Esophagus mucosa (tissue), 1 donor: Measurements from ENCODE around the gene MCFD2. TPM values are rescaled to one million over a fixed set of nuclear protein-coding genes. Genes with fewer than 3 reads are reported as not detected.
"Not testable (repeated sequence)": the region's sequence is repeated elsewhere in the genome, so short reads cannot be mapped to it uniquely, and the experiment has no call there.

Experiments used
- ATAC-seq: fragments of 200-7000 bp; cut with Tn5 transposase; one replicate; pipeline ENCODE4 v1.9.1; 2020
- total RNA-seq: library from RNA; stranded (reverse); gene quantifications from one replicate; pipeline ENCODE4 v1.2.4, GENCODE V29; 2023
- donor health status: DM: yes; HTN: yes; CAD: no.

The MCFD2 gene
- total RNA-seq, 1 donor from 2014 or later = 53.3 TPM

DNA sequence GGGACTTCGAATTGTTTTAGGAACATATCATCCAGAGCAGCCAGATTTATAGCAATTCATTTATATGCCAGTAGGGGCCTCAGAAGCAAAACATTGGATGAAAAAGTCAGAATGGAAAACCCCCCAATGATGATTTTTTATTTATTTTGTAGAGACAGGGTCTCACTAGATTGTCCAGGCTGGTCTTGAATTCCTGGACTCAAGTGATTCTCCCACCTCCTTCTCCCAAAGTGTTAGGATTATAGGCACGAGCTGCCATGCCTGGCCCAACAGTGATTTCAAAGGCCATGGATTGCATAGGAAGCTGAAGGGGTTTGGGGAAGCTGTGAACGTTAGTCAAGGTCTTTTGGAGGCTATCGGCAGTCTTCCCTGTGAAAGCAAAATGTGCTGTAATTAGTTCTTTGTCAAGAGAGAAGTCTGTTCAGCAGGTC is 21.9 kb upstream of the MCFD2 start:
- ATAC-seq = no peak

DNA sequence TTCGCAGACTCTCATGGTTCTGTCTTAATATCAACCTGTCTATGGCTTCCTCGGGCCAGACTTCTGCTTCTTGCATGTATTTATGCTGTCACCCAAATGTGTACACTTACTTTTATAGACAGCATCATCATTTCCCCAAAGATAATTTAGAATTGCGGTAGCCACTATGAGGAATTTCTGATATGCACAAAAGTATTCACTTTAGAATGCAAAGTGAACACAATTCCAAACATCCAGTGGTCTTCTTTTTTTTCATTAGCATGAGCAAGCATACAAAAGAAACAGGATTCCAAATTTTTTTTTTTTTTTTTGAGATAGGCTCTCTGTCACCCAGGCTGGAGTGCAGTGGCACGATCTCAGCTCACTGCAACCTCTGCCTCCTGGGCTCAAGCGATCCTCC is 21.0 kb upstream of the MCFD2 start:
- ATAC-seq = no peak

DNA sequence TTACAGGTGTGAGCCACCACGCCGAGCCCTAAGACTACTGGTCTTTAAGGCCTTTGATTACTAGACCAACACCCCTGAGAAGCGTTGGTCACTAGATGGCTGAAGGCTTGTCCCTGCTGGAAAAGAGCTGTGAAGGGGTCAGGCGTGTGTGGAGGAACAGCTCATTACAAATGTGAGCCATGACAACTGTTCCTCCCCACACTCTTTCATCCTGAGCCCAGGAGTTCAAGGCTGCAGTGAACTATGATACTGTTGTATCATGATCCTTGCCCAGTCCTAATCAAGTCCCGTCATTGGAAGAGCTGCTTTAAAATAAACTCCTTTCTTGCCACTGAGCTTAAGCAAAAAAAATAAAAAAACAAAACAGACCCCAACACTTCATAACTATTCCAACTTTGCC is 19.5 kb upstream of the MCFD2 start:
- no peak for ATAC-seq

DNA sequence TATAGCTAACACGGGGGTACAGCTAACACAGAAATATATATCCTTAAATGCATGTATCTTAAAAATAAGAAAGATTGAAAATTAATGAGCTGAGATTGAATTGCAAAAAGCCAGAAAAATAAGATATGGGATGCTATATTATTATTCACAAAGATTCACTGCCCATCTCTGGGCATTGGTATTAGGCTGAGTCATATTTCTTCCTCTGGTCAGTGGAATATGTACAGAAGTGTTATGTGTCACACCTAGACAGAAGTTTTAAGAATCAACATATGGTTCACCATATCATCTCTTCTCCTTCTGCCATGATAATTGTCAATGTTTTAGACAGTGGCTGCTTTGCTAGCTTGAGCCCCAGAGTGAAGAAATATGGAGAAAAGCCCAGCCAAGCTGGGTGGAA is 14.0 kb upstream of the MCFD2 start:
- ATAC-seq = no peak

DNA sequence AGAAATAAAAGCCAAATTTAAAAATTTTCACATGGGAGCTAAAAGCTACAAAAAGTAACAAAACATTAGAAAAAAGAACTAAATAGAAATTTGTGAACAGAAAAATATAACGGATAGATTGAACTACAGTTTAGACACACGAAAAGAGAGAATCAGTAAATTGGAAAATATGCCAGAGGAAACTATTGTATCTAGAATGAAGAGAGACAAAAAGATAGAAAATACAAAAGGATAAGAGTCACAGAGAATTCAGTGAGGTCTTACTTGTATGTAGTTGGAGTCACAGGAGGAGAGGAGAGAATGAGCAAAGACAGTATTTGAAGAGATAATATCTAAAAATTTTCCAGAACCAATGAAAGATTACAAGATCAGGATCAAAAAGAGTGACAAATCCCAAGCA is 11.3 kb upstream of the MCFD2 start:
- no peak for ATAC-seq

DNA sequence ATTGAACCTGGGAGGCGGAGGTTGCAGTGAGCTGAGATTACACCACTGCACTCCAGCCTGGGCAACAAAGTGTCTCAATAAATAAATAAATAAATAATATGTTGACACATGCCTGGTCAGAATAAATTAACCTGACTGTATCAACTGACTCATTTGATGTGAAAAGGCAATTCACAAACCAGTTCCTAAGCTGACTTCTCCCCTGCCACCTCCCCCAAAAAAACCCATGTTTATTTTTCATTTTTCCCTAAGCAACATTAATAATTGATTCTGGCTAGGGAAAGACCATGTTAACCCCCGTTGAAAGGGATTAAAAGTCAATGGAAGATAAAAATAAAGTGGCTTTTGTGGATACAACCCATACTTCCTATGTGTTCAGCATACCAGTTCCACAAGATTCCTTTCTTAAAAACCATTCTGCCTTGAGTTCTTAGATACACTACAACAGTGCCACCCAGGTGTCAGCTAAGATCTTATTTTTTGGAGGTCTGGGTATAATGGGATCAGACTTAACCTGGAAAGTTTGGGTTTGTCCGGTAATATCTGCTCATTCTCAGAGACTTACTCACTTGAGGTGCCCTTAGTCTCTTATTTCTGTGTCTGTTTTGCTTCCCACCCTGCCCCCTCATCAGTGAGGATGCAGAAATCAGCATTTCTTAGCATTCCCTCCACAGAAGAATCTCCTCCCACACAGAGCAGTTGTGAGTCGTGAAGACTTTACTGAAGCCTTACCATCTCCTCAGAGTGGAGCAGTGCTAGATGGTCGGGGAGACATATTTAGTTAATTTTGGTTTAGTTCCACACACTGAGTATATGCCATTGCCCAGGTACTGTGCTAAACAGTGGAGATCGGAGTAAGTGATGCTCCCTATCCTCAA is 10.1 kb upstream of the MCFD2 start:
- ATAC-seq = peak; percentile 78

DNA sequence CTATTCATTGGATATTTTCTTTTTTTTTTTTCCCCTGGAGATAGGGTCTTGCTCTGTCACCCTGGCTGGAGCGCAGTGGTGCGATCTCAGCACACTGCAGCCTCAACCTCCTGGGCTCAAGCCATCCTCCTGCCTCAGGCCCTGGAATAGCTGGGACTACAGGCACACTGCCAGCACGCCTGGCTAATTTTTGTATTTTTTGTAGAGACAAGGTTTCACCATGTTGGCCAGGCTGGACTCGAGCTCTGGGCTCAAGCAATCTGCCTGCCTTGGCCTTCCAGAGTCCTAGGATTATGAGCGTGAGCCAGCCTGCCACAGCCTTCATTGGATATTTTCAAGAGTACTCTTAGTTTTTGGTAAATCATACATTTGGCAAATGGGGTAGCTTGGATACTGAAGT is 9.0 kb upstream of the MCFD2 start:
- no peak for ATAC-seq

DNA sequence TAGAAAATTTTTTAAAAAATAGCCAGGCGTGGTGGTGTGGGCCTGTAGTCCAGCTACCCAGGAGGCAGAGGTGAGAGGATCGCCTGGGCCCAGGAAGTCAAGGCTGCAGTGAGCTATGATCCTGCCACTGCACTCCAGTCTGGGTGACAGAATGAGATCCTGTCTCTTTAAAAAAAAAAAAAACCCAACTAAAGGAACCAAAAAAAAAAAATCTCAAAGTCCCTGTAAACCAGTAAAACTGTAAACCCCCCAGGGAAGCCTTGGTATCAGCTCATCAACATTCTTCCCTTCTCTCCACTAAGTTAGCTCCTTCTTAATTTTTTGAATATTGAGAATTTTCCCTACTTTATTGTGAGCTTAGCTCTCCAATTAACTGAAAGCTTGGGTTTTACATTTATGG is 8.4 kb upstream of the MCFD2 start:
- ATAC-seq = no peak

DNA sequence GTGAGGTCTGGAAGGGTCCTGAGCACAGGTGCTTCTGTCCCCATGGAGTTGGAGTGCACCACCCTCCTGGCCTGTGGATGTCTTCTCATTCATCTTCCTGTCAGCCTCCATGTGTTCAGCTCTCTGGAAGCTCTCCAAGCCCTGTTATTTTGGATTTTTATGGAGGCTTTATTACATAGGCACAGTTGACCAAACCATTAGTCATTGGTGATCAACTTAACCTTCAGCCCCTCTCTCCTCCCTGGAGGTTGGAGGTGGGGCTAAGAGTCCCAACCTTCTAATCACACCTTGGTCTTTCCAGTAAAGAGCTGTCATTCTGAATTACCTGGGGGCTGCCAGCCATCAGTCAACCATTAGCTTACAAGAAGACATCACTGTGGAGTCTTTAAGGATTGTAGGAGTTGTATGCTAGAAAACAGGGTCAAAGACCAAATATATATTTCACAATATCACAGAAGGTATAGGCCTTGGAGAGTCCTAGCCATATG is 7.5 kb upstream of the MCFD2 start:
- no peak for ATAC-seq

DNA sequence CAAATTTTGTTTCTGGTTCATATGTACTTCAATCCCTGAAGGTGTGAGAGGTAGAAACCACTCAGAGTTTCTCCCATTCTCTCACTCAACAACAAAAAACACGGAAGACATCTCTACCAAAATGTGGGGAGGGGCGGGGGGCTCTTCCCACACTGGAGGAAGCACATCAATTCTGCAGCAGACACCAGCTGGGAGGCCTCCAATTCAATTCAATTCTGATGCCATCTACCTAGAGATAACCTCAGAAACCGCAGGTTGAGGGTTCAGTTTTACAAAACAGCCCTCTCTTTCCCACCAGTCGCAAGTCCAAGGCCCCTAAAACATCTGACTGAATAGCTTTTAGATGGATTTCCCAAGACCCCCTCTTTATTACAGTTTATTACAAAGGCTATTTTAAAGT is 7.0 kb upstream of the MCFD2 start:
- ATAC-seq = no peak

DNA sequence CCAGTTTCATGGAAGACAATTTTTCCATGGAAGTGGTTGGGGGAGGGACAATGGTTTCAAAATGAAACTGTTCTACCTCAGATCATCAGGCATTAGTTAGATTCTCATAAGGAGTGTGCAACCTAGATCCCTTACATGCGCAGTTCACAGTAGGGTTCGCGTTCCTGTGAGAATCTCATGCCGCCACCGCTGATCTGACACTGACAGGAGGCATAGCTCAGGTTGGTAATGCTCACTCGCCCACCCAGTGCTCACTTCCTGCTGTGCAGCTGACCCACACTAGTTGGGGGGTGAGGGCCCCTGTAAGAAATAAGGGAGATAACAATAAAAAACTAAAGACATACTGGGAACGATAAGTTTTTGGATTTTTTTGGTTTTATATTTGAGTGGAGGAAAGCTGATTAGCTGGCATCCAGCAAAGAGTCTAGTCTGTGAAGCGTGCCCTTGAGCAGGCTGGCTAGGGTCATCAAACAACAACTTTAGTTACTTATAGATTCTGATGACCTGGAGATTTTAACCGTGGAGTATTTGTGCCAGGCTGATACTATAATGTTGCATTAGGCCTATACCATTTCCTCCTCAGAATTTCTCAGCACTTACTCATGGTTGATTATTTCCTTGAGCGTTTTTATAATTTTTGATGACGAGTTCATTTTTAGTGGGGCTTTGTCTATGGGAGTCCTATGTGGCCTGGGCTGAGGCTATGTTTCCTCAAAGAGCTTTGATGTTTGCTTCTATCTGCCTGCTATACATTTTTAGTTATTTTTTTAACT is 6.3 kb upstream of the MCFD2 start:
- ATAC-seq = peak; percentile 59

DNA sequence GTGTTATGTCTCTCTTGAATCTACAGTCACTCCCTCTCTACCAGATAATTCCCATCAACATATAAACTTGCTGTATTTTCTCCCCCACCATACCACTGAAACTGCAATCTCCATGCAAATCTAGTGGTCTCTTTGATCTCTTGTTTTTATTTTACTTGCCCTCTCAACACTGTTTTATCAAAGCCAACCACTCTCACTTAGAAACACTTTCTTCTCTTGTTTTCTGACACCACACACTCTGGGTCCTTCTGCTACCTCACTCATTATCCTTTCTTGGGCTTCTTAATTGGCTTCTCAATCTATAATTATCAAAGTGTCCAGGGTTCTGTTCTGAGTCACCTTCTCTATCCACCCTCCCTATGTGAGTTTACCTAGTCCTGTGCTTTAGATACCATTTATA is 2.0 kb upstream of the MCFD2 start:
- ATAC-seq = no peak

DNA sequence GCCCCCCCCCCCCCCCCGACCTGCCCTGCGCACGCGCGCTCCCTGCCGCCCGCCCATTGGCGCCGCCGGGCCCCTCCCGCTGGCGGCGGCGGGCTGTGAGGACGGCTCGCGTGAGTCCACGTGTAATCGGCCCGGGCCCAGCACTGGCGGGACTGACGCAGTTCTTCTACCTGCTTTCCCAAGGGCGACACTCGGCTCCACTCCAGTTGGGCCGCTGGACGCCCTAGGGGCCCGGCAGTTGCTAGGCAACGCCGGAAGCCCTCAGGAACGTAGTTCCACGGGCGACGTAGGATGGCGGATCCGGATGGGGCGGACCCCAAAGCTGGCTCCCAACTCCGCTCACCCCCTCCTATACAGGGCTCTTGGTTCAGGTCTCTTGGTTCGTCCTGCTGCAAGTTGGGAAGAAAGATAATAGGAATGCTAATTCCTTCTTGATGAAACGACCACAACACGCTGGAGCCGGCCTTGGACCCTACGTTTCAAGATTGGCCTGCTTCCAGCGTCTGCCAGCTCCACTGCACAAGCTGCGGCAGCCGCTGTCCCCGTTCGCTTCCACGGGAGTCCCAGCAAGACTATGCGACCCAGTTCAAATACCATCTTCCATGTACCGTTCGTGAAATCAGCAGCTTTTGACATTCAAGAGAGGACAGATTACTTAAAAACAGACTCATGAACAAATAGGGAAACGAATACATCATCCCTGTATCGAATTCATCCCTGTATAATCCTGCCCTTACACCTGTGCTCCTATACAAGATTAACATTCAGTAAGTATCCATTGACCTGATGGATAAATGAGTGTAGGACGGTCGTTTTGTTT is 415 bp upstream of the MCFD2 start:
- peak; percentile 88 for ATAC-seq

DNA sequence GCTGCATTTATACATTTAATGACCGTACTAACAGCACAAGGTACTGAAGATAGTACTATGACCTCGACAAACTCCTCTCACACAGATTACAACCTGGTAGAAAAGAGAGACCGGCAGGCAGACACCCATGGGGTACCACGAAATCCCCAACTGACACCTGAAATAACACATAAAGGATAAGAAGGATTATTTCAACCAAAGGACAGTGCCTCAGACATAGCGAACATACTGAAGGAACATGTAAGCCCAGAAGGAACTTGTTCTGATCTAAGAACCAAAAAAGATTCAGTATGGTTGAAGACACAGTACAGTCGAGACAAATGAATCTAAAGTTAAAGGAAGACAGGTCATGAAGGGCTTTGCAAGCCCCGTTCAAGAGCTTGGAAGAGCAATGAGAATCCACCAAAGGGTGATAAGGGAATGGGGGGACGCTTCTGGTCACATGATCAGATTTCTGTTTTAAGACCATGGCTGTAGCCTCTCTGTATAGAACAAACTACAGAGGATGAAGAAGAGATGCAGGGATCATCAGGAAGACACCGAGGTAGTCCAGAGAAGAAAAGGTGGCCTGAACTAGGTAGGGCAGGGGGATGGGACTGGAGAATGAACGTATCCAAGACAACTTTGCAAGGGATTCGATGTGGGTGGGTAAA is 902 bp downstream of the MCFD2 start:
- ATAC-seq = no peak

DNA sequence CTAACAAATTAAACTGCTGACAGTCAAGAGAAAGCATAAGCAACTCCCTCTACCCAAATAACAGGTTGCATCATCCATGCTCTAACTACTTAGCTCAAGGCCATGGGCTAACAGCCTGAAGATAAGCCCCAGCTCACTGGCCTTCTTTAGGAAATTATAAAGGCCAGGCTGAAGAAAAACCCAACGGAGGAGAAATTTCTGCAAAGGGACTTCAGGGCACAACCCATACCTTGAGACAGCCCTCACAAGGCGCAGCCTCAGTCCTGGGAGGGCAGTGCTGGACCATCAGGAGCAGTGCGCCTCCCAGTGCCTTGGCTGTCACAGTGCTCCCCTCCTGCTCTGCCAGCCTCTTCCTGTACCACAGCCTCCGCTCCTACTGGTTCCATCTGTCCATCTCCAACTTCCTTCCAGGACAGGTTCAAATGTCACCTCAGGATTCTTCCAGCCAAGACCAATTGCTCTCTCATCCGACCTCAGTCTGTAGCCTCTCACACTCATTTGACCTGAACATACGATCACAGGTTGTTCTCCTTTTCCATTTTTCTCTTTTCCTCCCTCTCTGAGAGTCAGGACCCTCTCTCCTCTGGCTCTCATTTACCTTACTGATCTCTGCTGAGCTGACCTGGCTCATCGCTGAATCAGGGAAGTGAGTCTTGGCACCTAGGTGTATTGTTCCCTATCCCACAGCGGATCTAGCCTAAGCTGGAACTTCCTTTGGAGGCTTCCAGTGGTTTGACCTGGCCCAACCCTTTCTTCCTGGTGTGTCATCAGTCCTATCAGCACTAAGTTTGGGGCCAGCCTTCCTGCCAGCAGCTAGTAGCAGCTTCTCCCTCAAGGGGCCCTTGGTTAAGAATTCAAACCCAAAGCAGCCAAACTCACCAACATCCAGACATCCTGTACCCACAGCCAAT is 1.9 kb downstream of the MCFD2 start:
- peak; percentile 56 for ATAC-seq

DNA sequence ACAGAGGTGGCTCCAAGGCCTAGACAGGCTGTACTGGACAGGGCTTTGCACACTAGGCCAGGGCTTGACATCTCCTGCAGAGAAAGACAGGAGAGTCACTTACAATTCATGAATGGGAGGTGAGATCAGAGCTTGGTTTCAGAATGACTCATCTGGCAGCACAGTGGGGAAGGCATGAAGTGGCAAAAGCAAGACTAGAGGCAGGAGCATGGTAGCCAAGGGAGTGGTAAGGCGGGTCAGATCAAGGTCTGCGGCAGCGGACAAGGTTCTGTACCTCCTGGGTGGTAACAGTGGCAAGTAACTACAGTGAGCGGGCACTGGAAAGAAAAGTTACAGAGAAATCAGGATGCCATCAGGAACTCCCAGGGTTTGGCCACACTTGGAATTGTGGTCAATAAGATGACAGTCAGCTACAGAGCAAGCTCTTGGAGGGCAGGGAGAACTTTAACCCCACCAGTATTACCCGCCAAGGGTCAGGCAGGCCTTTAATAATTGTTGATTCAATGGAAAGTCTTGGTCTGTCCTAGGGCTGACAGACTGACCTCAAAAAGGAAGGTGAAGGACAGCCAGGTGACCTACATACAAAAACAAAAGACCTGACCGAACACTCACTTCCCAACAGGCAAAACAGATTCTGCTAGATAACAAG is 5.7 kb downstream of the MCFD2 start:
- ATAC-seq = peak; percentile 92

DNA sequence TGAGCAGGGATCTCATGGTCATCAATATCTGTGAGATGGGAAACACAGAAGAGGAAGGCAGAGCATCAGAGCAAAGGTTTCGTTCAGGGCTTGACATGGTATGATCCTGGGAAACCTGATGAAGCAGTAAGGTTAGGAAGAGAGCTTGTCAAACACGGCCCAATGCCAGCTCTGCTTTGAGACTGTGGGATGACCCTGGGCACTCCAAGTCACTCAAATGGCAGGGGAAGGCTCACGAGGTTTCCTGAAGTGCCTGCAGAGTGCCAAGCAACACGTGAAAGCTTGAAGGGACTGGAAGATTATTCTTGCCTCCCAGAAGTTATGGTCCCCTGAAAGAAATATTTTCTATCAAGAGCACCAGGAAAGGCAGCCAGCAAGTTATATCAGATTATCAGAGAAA is 6.5 kb downstream of the MCFD2 start:
- ATAC-seq = no peak

DNA sequence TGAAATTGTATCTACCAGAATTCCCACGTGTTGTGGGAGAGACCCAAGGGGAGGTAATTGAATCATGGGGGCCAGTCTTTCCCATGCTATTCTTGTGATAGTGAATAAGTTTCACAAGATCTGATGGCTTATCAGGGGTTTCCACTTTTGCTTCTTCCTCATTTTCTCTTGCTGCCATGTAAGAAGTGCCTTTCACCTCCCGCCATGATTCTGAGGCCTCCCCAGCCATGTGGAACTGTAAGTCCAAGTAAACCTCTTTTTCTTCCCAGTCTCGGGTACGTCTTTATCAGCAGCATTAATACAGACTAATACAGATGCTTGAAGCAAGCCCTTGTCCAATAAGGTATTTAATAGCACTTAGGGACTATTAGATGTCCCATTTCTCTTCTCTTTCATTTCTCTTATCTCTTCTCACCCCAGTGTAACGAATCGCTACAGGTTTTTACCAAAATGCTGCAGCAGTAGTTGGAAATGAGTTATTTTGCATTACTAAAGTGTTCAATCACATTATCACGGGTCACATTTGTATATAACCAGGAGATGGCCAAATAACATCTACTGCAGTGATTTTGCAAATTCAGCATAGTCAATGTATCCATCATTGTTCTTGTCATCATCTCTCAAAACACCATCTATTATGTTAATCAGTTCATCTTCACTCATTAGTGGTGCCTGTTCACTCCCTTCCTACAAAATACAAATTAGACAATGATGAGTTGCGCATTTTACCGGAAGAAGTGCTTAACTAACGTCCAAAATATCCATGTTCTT is 10.5 kb downstream of the MCFD2 start:
- not testable (repeated sequence) for ATAC-seq

DNA sequence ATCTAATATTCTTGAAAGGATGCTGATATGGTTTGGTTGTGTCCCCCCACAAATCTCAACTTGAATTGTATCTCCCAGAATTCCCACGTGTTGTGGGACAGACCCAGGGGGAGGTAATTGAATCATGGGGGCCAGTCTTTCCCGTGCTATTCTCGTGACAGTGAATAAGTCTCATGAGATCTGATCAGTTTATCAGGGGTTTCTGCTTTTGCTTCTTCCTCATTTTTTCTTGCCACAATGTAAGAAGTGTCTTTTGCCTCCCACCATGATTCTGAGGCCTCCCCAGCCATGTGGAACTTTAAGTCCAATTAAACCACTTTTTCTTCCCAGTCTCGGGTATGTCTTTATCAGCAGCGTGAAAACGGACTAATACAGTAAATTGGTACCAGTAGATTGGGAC is 12.6 kb downstream of the MCFD2 start:
- ATAC-seq = not testable (repeated sequence)

DNA sequence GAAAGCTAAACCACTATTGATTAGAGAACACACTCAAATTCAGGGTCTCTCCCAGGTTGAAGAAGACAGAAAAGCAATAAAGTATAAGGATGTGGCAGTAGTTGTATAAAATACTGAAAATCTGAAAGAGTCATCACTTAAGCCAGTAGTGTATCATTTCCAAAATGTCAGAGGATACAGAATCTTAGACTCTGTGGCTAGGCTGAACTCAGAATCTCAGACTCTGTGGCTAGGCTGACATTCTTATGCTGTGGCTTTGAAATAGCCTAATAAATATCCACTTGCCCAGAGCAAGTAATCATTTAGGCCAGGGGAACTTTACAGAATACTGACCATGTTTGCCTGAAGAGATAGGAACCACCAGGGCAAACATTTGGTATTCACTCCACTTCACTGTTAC is 13.1 kb downstream of the MCFD2 start:
- no peak for ATAC-seq
